Measurements from ENCODE around the gene CALN1. TPM values are rescaled to one million over a fixed set of nuclear protein-coding genes. Genes with fewer than 3 reads are reported as not detected.
"Not testable (repeated sequence)": the region's sequence is repeated elsewhere in the genome, so short reads cannot be mapped to it uniquely, and the experiment has no call there.

The CALN1 gene
- polyA plus RNA-seq, 1 experiment, result not detected

GRCh38 chr7:71829515-71829914 is 582.6 kb downstream of the CALN1 start:
- Histone ChIP-seq H3K4me3 (ENCODE audit: low read depth, low read length) (no peak overlapping the region), H3K36me3 (ENCODE audit: control insufficient read depth, insufficient read depth, low read length) (no peaks in the 10 kb centered on the region), H3K27me3 (ENCODE audit: control insufficient read depth, insufficient read depth, low read length) (no peaks in the 10 kb centered on the region)
- DNase-seq (ENCODE audit: low read depth), result no peak
- TF ChIP-seq CTCF (IDR thresholded peaks at IDR 0.05; ENCODE audit: insufficient read depth, low read depth, low read length), result no peak
- ChIA-PET POLR2A (no interaction called here), CTCF (no interaction called here)

GRCh38 chr7:71828361-71828760 is 583.8 kb downstream of the CALN1 start:
- no peak for TF ChIP-seq CTCF (IDR thresholded peaks at IDR 0.05; ENCODE audit: insufficient read depth, low read depth, low read length)
- H3K36me3 ChIP-seq (ENCODE audit: control insufficient read depth, insufficient read depth, low read length), result no peaks in the 10 kb centered on the region
- no peaks in the 10 kb centered on the region for H3K27me3 ChIP-seq (ENCODE audit: control insufficient read depth, insufficient read depth, low read length)
- POLR2A ChIA-PET, result no interaction called here
- CTCF ChIA-PET, result no interaction called here
- no peak for DNase-seq (ENCODE audit: low read depth)
- no peak overlapping the region for H3K4me3 ChIP-seq (ENCODE audit: low read depth, low read length)

GRCh38 chr7:71826141-71826540 is 586.0 kb downstream of the CALN1 start:
- H3K4me3 ChIP-seq (ENCODE audit: low read depth, low read length), result no peak overlapping the region
- no peak for DNase-seq (ENCODE audit: low read depth)
- H3K27me3 ChIP-seq (ENCODE audit: control insufficient read depth, insufficient read depth, low read length), result no peaks in the 10 kb centered on the region
- POLR2A ChIA-PET, result no interaction called here
- TF ChIP-seq CTCF (IDR thresholded peaks at IDR 0.05; ENCODE audit: insufficient read depth, low read depth, low read length), result no peak
- CTCF ChIA-PET, result no interaction called here
- H3K36me3 ChIP-seq (ENCODE audit: control insufficient read depth, insufficient read depth, low read length), result no peaks in the 10 kb centered on the region

- ChIA-PET POLR2A (no interaction called here), CTCF (no interaction called here)
- DNase-seq (ENCODE audit: low read depth), result no peak
- Histone ChIP-seq H3K27me3 (ENCODE audit: control insufficient read depth, insufficient read depth, low read length) (no peaks in the 10 kb centered on the region), H3K4me3 (ENCODE audit: low read depth, low read length) (no peak overlapping the region), H3K36me3 (ENCODE audit: control insufficient read depth, insufficient read depth, low read length) (no peaks in the 10 kb centered on the region)
- no peak for TF ChIP-seq CTCF (IDR thresholded peaks at IDR 0.05; ENCODE audit: insufficient read depth, low read depth, low read length)
These were observed 588.0 kb downstream of the CALN1 start for GRCh38 chr7:71824006-71824760.

- H3K36me3 ChIP-seq (ENCODE audit: control insufficient read depth, insufficient read depth, low read length); POLR2A ChIA-PET; DNase-seq (ENCODE audit: low read depth); CTCF ChIA-PET; H3K4me3 ChIP-seq (ENCODE audit: low read depth, low read length); H3K27me3 ChIP-seq (ENCODE audit: control insufficient read depth, insufficient read depth, low read length): not testable (repeated sequence)
These were observed 589.7 kb downstream of the CALN1 start for GRCh38 chr7:71822406-71822805.

- CTCF ChIA-PET, result interaction anchor here (0.7 kb wide), 1 partner anchor 117 kb away, joined by 3 read pairs; no protein-coding TSS in a partner anchor
- no peak for TF ChIP-seq CTCF (IDR thresholded peaks at IDR 0.05; ENCODE audit: insufficient read depth, low read depth, low read length)
- DNase-seq (ENCODE audit: low read depth), result no peak
- POLR2A ChIA-PET, result no interaction called here
- no peaks in the 10 kb centered on the region for H3K36me3 ChIP-seq (ENCODE audit: control insufficient read depth, insufficient read depth, low read length)
- H3K4me3 ChIP-seq (ENCODE audit: low read depth, low read length), result no peak overlapping the region
- H3K27me3 ChIP-seq (ENCODE audit: control insufficient read depth, insufficient read depth, low read length), result no peaks in the 10 kb centered on the region
These were observed 594.2 kb downstream of the CALN1 start for GRCh38 chr7:71817916-71818315.
